HG03103 (cell line): ENCODE measurements around the gene MAP1B.
"Not testable (repeated sequence)": the region's sequence is repeated elsewhere in the genome, so short reads cannot be mapped to it uniquely, and the experiment has no call there.

ENCODE experiments used
- ATAC-seq: cut with Tn5 transposase; IDR thresholded peaks from one replicate; pipeline ENCODE4 v1.9.1; 2021; ENCODE audit warnings: low read depth; ENCODE audit not compliant: unreplicated experiment

The MAP1B gene

GRCh38 chr5:72107131-72107900 lies at the start of gene MAP1B:
Gene MAP1B (plus strand): TSS chr5:72107475. CDS start chr5:72107532, 57 bp downstream.
- ATAC-seq = no peak

DNA sequence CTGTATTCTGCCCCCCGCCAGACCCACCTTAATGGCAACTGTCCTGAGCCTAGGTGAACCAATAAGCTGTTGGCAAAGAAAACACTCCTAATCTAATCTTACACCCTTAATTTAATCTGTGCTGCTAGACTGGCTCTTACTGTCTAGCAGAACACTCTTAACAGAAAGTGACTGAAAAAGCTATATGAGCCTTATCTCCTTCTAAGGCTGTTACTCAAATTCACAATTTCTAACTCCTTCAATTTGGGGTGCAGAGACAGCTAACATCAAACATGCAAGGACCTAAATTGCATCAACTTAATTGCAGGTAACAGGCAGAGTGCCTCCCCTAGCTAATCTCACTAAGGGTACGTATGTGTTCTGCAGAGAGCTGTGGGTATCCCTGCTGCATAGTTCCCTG lies 49.5 kb upstream of the MAP1B start:
- ATAC-seq = no peak

DNA sequence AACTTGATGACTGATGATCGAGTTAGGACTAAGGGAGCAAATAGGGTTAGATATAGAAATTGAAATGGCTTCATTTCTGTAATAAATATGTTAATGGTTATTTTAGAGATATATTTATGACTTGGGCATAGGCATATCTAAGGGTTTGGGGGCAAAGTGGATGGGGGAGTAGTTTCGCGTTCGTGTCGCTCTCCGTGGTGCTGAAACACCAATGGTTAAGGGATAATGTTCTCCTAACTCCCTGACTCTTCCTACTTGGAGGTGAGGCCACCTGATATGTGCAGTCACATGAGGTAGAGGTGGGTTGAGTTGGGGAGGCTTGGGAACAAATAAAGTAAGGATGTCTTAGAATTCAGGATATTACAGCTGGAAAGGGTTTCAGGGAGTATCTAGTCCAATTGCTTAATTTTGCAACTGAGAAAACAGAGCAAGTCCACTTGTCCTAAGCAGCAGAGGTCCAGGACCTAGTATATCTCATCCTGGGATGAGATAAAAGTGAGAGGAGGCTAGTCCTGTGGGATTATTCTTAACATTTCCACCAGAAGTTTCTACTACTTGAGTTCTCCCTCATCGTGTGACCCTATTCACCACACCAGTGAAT lies 44.0 kb upstream of the MAP1B start:
- ATAC-seq = no peak

- no peak for ATAC-seq
These were observed 42.3 kb upstream of the MAP1B start for GRCh38 chr5:72064801-72065570.

- ATAC-seq = no peak
These were observed 41.5 kb upstream of the MAP1B start for GRCh38 chr5:72065751-72066255.

- no peak for ATAC-seq
These were observed 40.6 kb upstream of the MAP1B start for GRCh38 chr5:72066705-72067107.

- ATAC-seq = no peak
These were observed 39.4 kb upstream of the MAP1B start for GRCh38 chr5:72067682-72068470.

DNA sequence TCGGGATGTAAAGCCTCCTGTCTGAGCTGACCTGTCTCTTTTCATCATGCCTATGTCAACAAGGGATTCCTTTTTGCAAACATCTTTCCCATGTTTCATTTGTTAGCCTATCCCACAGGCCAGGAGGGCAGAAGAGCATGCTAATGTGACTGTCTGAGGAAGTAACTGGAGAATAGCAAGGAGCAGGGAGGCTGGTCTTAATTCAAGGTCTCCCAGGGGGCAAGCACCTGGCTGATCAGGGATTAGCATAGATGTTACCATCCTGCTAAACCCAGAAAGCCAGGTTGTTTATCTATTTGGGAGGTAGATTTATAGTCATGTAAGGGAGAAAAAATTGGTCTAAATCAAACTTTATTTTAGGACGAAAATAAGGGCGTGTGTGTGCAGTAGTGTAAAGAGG lies 36.7 kb upstream of the MAP1B start:
- ATAC-seq = no peak

GRCh38 chr5:72071906-72072305 lies 35.4 kb upstream of the MAP1B start:
- ATAC-seq = no peak

- ATAC-seq = no peak
These were observed 33.0 kb upstream of the MAP1B start for GRCh38 chr5:72074251-72074650.

DNA sequence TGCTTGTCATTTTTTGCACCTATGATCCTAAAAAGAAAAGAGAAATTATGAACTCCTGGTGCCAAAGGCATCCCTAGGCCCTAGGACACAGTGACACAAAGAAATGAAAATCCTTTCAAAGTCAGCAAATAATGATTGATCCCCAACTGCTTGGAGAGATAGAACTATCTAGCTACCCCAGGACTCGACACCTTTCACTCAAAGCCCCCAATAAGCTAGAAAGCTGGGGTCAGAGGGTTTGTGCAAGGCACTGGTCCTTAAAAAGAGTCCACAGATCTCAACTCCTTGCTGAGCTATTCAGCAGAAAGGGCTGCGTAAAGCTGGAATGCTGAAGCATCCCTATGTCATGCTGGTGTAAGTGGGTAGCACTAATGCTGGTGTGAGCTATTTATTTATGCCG lies 31.8 kb upstream of the MAP1B start:
- no peak for ATAC-seq

- ATAC-seq = no peak
These were observed 30.5 kb upstream of the MAP1B start for GRCh38 chr5:72076621-72077300.

DNA sequence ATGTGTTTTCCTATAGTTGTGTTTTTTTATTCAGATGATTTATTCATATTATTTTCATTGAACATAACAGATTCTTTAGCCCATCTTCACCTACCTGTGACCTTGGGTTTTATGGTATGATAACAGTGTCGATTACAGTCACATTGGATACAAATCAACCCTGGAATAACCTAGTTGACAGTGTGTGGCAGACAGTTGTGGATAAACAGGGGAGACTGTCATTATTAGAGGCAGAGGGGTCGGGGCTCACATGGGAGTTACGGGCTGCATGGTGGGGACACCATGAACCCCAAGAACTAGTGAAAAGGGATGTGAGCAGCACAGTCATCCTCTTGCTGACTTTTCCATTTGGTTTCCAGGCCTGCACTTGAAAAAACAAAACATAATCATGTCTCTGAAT lies 29.9 kb upstream of the MAP1B start:
- no peak for ATAC-seq

DNA sequence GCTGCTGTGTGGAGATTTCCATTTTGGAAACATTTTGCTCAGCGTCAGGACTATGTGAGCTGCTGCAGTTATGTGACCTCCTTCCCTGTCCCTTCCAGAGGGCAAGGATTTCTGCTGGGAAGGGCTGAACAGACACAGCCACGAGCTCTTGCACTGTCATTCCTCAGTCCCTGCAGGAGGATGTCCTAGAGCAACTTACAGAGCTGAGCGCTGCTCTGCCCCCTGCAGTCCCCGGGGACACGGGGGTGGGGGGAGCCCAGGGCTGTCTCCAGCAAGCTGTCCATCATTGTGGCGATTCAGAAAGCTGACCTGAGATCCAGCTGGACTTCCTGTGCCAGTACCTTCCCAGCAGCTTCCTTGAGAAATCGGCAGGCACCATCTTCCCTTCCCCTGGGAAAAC lies 28.0 kb upstream of the MAP1B start:
- no peak for ATAC-seq

DNA sequence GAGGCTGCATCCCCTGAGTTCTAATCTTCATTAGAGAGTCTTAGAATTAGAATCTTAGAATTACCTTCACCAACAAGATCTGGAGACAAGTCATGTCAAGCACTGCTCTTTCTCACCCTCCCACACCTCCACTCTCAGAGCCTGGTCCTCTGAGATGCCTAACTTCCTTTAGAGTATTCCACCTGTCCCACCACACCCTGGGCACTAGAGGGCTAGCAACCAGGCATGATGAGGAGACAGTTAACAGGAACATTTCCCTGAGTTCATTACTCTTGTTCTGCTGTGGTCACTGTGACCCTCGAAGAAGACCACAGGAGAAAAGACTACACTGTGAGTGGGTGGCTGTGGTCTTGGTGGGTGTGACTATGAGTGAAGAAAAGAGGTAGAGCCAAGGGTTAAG lies 25.2 kb upstream of the MAP1B start:
- ATAC-seq = no peak

DNA sequence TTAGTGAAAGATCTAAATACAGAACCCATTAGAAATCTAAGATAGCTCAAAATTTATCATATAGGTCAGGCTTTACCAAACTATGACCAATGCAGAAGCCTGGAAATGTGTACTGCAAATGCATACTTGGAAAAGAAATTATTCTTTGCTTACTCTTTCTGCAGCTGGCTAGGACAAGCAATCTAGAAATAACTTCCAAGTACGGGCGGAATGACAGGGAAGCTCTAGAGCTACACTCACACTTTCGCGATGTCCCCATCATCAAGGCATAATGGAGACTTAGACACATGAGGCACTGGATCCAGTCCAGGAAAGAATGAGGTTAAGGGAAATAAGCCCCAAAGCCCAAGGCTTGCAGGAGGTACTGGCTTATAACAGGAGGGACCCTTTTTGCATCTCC lies 22.4 kb upstream of the MAP1B start:
- ATAC-seq = no peak

- ATAC-seq = no peak
These were observed 22.0 kb upstream of the MAP1B start for GRCh38 chr5:72085319-72085718.

GRCh38 chr5:72089713-72090112 lies 17.6 kb upstream of the MAP1B start:
- ATAC-seq = not testable (repeated sequence)

DNA sequence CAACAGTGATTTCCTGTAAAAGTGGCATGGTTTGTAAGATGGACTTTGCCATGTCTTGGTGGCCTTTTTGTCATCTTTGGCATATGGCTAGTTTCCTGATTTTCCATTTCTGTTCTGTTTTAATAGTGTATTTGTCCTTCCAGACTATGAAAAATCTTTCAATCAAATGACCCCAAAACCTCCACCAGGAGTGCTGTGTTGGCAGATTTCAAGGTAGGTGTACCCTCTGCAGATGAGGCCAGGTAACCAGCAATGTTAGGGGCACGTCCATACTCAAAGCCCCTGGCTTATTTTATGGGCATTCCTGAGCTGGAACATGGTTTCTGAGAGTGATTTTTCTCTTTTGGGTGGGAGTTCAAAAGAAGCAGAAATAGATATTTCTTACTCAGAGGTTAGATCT lies 15.2 kb upstream of the MAP1B start:
- no peak for ATAC-seq

DNA sequence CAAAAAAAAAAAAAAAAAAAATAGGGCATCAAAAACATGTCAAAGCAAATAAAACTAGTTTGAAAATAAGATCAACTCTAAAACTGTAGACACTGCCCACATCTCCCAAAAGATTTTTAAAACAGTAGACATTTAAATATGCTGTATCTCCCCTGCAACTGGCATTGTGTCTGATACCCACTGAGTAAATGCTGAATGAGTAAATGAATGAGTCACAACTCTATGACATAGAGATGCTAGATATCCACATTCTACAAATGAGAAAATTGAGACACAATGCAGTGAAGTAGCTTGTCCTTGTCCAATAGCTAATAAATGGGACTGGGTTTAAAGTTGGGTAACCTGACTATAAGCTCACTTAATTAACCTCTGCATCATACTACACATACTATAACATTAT lies 14.1 kb upstream of the MAP1B start:
- ATAC-seq = no peak
